ENCODE results near the gene PHLDA2. TPM values are rescaled to one million over a fixed set of nuclear protein-coding genes. Genes with fewer than 3 reads are reported as not detected.

Gene PHLDA2
- total RNA-seq, 5 donors from 2014 or later (not counting 1 experiment from before 2014, with no cell fraction given) = 0.65 to 1.3 (median 0.79) TPM

GRCh38 chr11:2931771-2932738 lies 2.8 kb upstream of the PHLDA2 start:
- H3K27ac Mint-ChIP-seq = no peak overlapping the region
- no peak overlapping the region for H3K4me3 Mint-ChIP-seq
- H3K4me1 ChIP-seq (ENCODE audit: control insufficient read depth in 1 of 2, extremely low read depth in 1 of 2, insufficient read depth in 2 of 2, low read length in 2 of 2) = peaks cover 8 to 46% of the 10 kb centered on the region in 2 experiments
- no peaks in the 10 kb centered on the region for H3K9me3 Mint-ChIP-seq
- CTCF ChIA-PET = no interaction called here
- peaks cover 20 to 34% (median 25%) of the 10 kb centered on the region in 3 donors for H3K4me1 Mint-ChIP-seq
- no peak overlapping the region for H3K4me3 ChIP-seq (ENCODE audit: control insufficient read depth in 1 of 2, extremely low read depth in 1 of 2, low read length in 1 of 2)
- peaks cover 0 to 49% of the 10 kb centered on the region in 2 experiments for H3K27me3 ChIP-seq (replicated peaks in 1 of 2; ENCODE audit: control insufficient read depth in 2 of 2, extremely low read depth in 1 of 2, insufficient read depth in 2 of 2, low read length in 1 of 2)
- DNase-seq (no peak), ATAC-seq (replicated peaks in 1 of 4) (no peak)
- 86% methylated on average over 11 of the region's 13 CpGs for WGBS (ENCODE audit: insufficient coverage)
- no peaks in the 10 kb centered on the region for H3K36me3 ChIP-seq (ENCODE audit: control insufficient read depth in 2 of 2, extremely low read depth in 1 of 2, insufficient read depth in 1 of 2, low read length in 1 of 2)
- no peaks in the 10 kb centered on the region for H3K36me3 Mint-ChIP-seq
- no peaks in the 10 kb centered on the region for H3K9me3 ChIP-seq
- no peak overlapping the region for H3K27ac ChIP-seq (ENCODE audit: low read length)
- peaks cover 7 to 20% of the 10 kb centered on the region in 2 donors for H3K27me3 Mint-ChIP-seq
- POLR2A ChIA-PET = no interaction called here

GRCh38 chr11:2931420-2931746 lies 2.2 kb upstream of the PHLDA2 start:
- ChIA-PET POLR2A (no interaction called here), CTCF (no interaction called here)
- no peak for ATAC-seq (replicated peaks in 1 of 4)
- Mint-ChIP-seq H3K27me3 (peaks cover 7 to 20% of the 10 kb centered on the region in 2 donors), H3K4me1 (peaks cover 20 to 34% (median 25%) of the 10 kb centered on the region in 3 donors), H3K4me3 (no peak overlapping the region), H3K9me3 (no peaks in the 10 kb centered on the region), H3K36me3 (no peaks in the 10 kb centered on the region), H3K27ac (no peak overlapping the region)
- no peaks in the 10 kb centered on the region for H3K9me3 ChIP-seq
- DNase-seq = no peak
- H3K27ac ChIP-seq (ENCODE audit: low read length) = no peak overlapping the region
- no peak overlapping the region for H3K4me3 ChIP-seq (ENCODE audit: control insufficient read depth in 1 of 2, extremely low read depth in 1 of 2, low read length in 1 of 2)
- whole genome bisulfite sequencing (ENCODE audit: insufficient coverage) = no CpG with 5 or more reads among the region's 4 CpGs
- H3K4me1 ChIP-seq (ENCODE audit: control insufficient read depth in 1 of 2, extremely low read depth in 1 of 2, insufficient read depth in 2 of 2, low read length in 2 of 2) = peaks cover 8 to 46% of the 10 kb centered on the region in 2 experiments
- H3K36me3 ChIP-seq (ENCODE audit: control insufficient read depth in 2 of 2, extremely low read depth in 1 of 2, insufficient read depth in 1 of 2, low read length in 1 of 2) = no peaks in the 10 kb centered on the region
- peaks cover 0 to 55% of the 10 kb centered on the region in 2 experiments for H3K27me3 ChIP-seq (replicated peaks in 1 of 2; ENCODE audit: control insufficient read depth in 2 of 2, extremely low read depth in 1 of 2, insufficient read depth in 2 of 2, low read length in 1 of 2)

DNA sequence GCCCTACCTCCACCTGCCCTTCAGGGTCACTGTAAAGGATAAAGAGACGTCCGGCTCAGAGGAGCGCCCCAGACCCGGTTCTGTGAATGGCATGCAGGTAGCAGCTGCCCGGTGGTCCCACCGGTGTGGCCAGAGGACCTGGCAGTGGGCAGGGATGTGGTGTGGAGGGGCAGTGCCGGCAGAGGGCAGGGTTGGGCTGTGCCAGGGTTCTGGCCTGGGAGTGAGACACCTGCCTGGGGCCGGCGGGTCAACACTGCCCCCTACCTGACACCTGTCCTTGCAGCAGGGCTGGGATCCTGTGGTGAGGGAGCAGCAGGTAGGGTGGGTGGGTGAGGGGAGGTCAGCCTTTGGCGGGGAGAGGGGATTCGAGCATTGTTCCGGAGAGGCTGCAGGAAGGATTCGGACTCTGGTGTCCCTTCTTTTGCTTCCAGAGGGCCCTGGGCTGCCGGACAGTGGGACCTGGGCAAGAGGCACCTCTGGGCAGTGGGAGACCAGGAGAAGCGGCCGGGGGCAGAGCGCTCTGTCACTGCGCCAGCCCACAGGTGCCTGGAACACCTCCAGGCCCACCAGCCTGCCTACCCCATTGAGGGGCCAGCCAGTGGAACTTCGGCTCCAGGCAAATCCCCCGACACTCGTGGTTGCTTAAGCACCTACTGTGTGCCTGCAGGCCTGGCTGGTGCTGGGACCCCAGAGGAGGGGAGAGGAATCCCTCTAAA lies 1.6 kb upstream of the PHLDA2 start:
- Histone ChIP-seq H3K27me3 (replicated peaks in 1 of 2; ENCODE audit: control insufficient read depth in 2 of 2, extremely low read depth in 1 of 2, insufficient read depth in 2 of 2, low read length in 1 of 2) (peaks cover 0 to 55% of the 10 kb centered on the region in 2 experiments), H3K27ac (ENCODE audit: low read length) (no peak overlapping the region), H3K4me3 (ENCODE audit: control insufficient read depth in 1 of 2, extremely low read depth in 1 of 2, low read length in 1 of 2) (peak overlapping the region; percentile 53 to 62), H3K9me3 (no peaks in the 10 kb centered on the region), H3K36me3 (ENCODE audit: control insufficient read depth in 2 of 2, extremely low read depth in 1 of 2, insufficient read depth in 1 of 2, low read length in 1 of 2) (no peaks in the 10 kb centered on the region), H3K4me1 (ENCODE audit: control insufficient read depth in 1 of 2, extremely low read depth in 1 of 2, insufficient read depth in 2 of 2, low read length in 2 of 2) (peaks cover 8 to 46% of the 10 kb centered on the region in 2 experiments)
- Mint-ChIP-seq H3K4me3 (peak overlapping the region; percentile 70 to 80 (median 77)), H3K27me3 (peaks cover 7 to 20% of the 10 kb centered on the region in 2 donors), H3K27ac (peak overlapping the region; percentile 3 to 78), H3K9me3 (no peaks in the 10 kb centered on the region), H3K4me1 (peaks cover 20 to 34% (median 25%) of the 10 kb centered on the region in 3 donors), H3K36me3 (no peaks in the 10 kb centered on the region)
- DNase-seq (peak in 5 of 35 experiments; percentile 33 to 57 (median 46)), ATAC-seq (replicated peaks in 1 of 4) (peak in 2 of 4 experiments; percentile 26 to 36)
- POLR2A ChIA-PET = no interaction called here
- CTCF ChIA-PET = interaction anchor here (1.1 to 2.4 kb wide), 3 partner anchors 38 to 398 kb away, joined by 4 to 10 read pairs (median 8); no protein-coding TSS in a partner anchor
- WGBS (ENCODE audit: insufficient coverage) = 64% methylated on average over 14 of the region's 21 CpGs

GRCh38 chr11:2929950-2930703 lies 907 bp upstream of the PHLDA2 start:
- Histone ChIP-seq H3K9me3 (no peaks in the 10 kb centered on the region), H3K4me3 (ENCODE audit: control insufficient read depth in 1 of 2, extremely low read depth in 1 of 2, low read length in 1 of 2) (peak overlapping the region; percentile 53 to 62), H3K36me3 (ENCODE audit: control insufficient read depth in 2 of 2, extremely low read depth in 1 of 2, insufficient read depth in 1 of 2, low read length in 1 of 2) (no peaks in the 10 kb centered on the region), H3K27me3 (replicated peaks in 1 of 2; ENCODE audit: control insufficient read depth in 2 of 2, extremely low read depth in 1 of 2, insufficient read depth in 2 of 2, low read length in 1 of 2) (peaks cover 0 to 55% of the 10 kb centered on the region in 2 experiments), H3K27ac (ENCODE audit: low read length) (no peak overlapping the region), H3K4me1 (ENCODE audit: control insufficient read depth in 1 of 2, extremely low read depth in 1 of 2, insufficient read depth in 2 of 2, low read length in 2 of 2) (peaks cover 8 to 46% of the 10 kb centered on the region in 2 experiments)
- ChIA-PET POLR2A (interaction anchor here in 1 of 2 donors (0.6 kb wide), 1 partner anchor 26 kb away, joined by 3 read pairs; no protein-coding TSS in a partner anchor), CTCF (interaction anchor here (0.9 to 2.4 kb wide), 4 partner anchors 37 to 398 kb away, joined by 4 to 10 read pairs (median 6); no protein-coding TSS in a partner anchor)
- Mint-ChIP-seq H3K4me3 (peak overlapping the region; percentile 70 to 80 (median 77)), H3K9me3 (no peaks in the 10 kb centered on the region), H3K27me3 (peaks cover 7 to 20% of the 10 kb centered on the region in 2 donors), H3K4me1 (peaks cover 20 to 34% (median 25%) of the 10 kb centered on the region in 3 donors), H3K27ac (peak overlapping the region; percentile 3 to 78), H3K36me3 (no peaks in the 10 kb centered on the region)
- DNase-seq = peak in 5 of 35 experiments; percentile 18 to 55 (median 33)
- peak in 2 of 4 experiments; percentile 20 to 25 for ATAC-seq (replicated peaks in 1 of 4)
- WGBS (ENCODE audit: insufficient coverage) = 6% methylated on average over 33 of the region's 47 CpGs

DNA sequence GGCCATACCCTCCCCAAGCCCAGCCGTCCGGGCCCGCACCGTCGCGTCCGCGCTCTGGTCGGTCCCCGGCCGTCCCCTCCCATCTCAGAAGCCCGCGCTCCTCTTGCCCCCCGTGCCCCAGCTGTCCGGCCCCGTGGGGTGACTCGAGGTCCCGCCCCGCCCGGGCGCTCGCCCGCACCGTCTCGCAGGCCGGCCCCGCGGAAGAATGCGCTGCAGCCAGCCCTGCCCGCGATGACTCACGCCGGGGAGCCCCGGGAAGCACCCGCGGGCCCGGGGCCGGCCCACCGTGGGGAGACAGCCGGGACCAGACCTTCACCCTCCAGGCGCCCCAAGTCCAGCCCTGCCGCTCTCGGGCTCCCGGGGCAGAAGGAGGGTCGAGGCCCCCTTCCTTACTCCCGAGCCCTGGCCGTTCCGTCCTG lies 320 bp upstream of the PHLDA2 start:
- WGBS (ENCODE audit: insufficient coverage) = 2% methylated on average over 43 of the region's 48 CpGs
- H3K27ac ChIP-seq (ENCODE audit: low read length) = no peak overlapping the region
- no peaks in the 10 kb centered on the region for H3K9me3 ChIP-seq
- H3K36me3 ChIP-seq (ENCODE audit: control insufficient read depth in 2 of 2, extremely low read depth in 1 of 2, insufficient read depth in 1 of 2, low read length in 1 of 2) = no peaks in the 10 kb centered on the region
- H3K27me3 ChIP-seq (replicated peaks in 1 of 2; ENCODE audit: control insufficient read depth in 2 of 2, extremely low read depth in 1 of 2, insufficient read depth in 2 of 2, low read length in 1 of 2) = peaks cover 0 to 55% of the 10 kb centered on the region in 2 experiments
- H3K4me3 Mint-ChIP-seq = peak overlapping the region; percentile 70 to 80 (median 77)
- H3K4me1 ChIP-seq (ENCODE audit: control insufficient read depth in 1 of 2, extremely low read depth in 1 of 2, insufficient read depth in 2 of 2, low read length in 2 of 2) = peaks cover 8 to 46% of the 10 kb centered on the region in 2 experiments
- peaks cover 20 to 34% (median 25%) of the 10 kb centered on the region in 3 donors for H3K4me1 Mint-ChIP-seq
- ChIA-PET CTCF (interaction anchor here (0.9 to 2.4 kb wide), 4 partner anchors 37 to 397 kb away, joined by 4 to 10 read pairs (median 6); no protein-coding TSS in a partner anchor), POLR2A (interaction anchor here in 1 of 2 donors (0.6 kb wide), 2 partner anchors 26 to 87 kb away, joined by 3 to 4 read pairs; no protein-coding TSS in a partner anchor)
- peaks cover 7 to 20% of the 10 kb centered on the region in 2 donors for H3K27me3 Mint-ChIP-seq
- DNase-seq (peak in 3 of 35 experiments; percentile 35 to 53 (median 38)), ATAC-seq (replicated peaks in 1 of 4) (peak in 3 of 4 experiments; percentile 25 to 33 (median 27))
- no peak overlapping the region for H3K27ac Mint-ChIP-seq
- H3K4me3 ChIP-seq (ENCODE audit: control insufficient read depth in 1 of 2, extremely low read depth in 1 of 2, low read length in 1 of 2) = peak overlapping the region; percentile 53 to 62
- no peaks in the 10 kb centered on the region for H3K9me3 Mint-ChIP-seq
- no peaks in the 10 kb centered on the region for H3K36me3 Mint-ChIP-seq

All from T-cell (primary cell).